K562 (cell line): Measurements from ENCODE around the gene CCDC88C. TPM values are rescaled to one million over a fixed set of nuclear protein-coding genes. Genes with fewer than 3 reads are reported as not detected.

Experiments
- ATAC-seq: fragments of 200-7000 bp; cut with Tn5 transposase; 3 replicates; pipeline ENCODE4 v1.9.1; 2020; ENCODE audit warnings: moderate library complexity
- BruUV-seq: library from RNA; stranded (reverse); fragments of 400-500 nt; replicated peaks from 2 replicates; lab custom pipeline; 2021; lab: Mats Ljungman, UMichigan
- CTCF ChIA-PET: fragments of 300-600 bp; formaldehyde crosslinking; extraction: SDS; loops from one replicate; lab custom pipeline; 2021; ENCODE audit warnings: low intra/inter-chr PET ratio; lab: Yijun Ruan, JAX
- POLR2A ChIA-PET: fragments of 300-600, 350-650 bp; sonication (Branson Sonifier 250); formaldehyde crosslinking; extraction: SDS; loops from one replicate; lab custom pipeline; 2021; ENCODE audit warnings: antibody characterized with exemption, inconsistent platforms; lab: Yijun Ruan, JAX
- DNase-seq, 4 experiments: peaks; one replicate each; pipeline versions ENCODE4 v3.0.0 to v3.0.0-alpha.2; 2011 to 2018; ENCODE audit warnings: low spot score in 3 of 4, mixed read lengths in 3 of 4; ENCODE audit errors: extremely low read depth in 1 of 4
- FAIRE-seq: peaks from 2 replicates; lab custom pipeline; 2011; peaks lifted over from hg19 to GRCh38; lab: Jason Lieb, UNC
- H2AFZ ChIP-seq: 2 replicates; pipeline ENCODE4 v1.6.0; 2011; ENCODE audit warnings: low read depth, low read length, control low read depth, inconsistent platforms
- H3K27ac ChIP-seq: fragments of 200-600 bp; 3 replicates; pipeline ENCODE4 v1.8.0; 2011; ENCODE audit warnings: low read depth, mild to moderate bottlenecking, control low read depth, inconsistent platforms, low read length, moderate library complexity, mixed read lengths; ENCODE audit errors: extremely low read depth
- H3K27me3 ChIP-seq, 2 experiments: fragments of 300-600 bp in 1 of 2; 2 replicates in 1 of 2; 3 replicates in 1 of 2; pipeline versions ENCODE4 v1.6.0 to v1.8.0; 2011; ENCODE audit warnings: inconsistent platforms in 2 of 2, low read length in 2 of 2, mild to moderate bottlenecking in 1 of 2, mixed read lengths in 1 of 2, moderate library complexity in 1 of 2; ENCODE audit not compliant: control insufficient read depth in 2 of 2, insufficient read depth in 2 of 2
- H3K36me3 ChIP-seq: fragments of 300-600 bp; 3 replicates; pipeline ENCODE4 v1.8.0; 2011; ENCODE audit warnings: mild to moderate bottlenecking, low read length, inconsistent platforms; ENCODE audit not compliant: control insufficient read depth, insufficient read depth
- H3K4me1 ChIP-seq, 2 experiments: fragments of 200-600 bp in 1 of 2; replicated peaks in 1 of 2; 2 replicates in 1 of 2; 3 replicates in 1 of 2; pipeline versions ENCODE4 v1.5.1 to v1.8.0; 2011; ENCODE audit warnings: inconsistent platforms in 2 of 2, low read length in 2 of 2, mild to moderate bottlenecking in 1 of 2, mixed read lengths in 1 of 2, moderate library complexity in 1 of 2; ENCODE audit not compliant: control insufficient read depth in 2 of 2, insufficient read depth in 2 of 2
- H3K4me2 ChIP-seq: 2 replicates; pipeline ENCODE4 v1.6.1; 2011; ENCODE audit warnings: low read length, control low read depth, inconsistent platforms, mixed read lengths; ENCODE audit not compliant: insufficient read depth
- H3K4me3 ChIP-seq: fragments of 200-600 bp; sonication (generic), shearing (Covaris generic); 2 replicates; pipeline ENCODE4 v1.5.1; 2016; ENCODE audit warnings: control low read depth, inconsistent platforms
- H3K79me2 ChIP-seq: fragments of 200-600 bp; 3 replicates; pipeline ENCODE4 v1.8.0; 2011; ENCODE audit warnings: low read length, inconsistent platforms; ENCODE audit not compliant: control insufficient read depth, insufficient read depth
- H3K9ac ChIP-seq, 2 experiments: 2 replicates each; pipeline versions ENCODE4 v1.6.0 to v1.6.1; 2011; ENCODE audit warnings: low read depth in 2 of 2, low read length in 2 of 2, control low read depth in 1 of 2, inconsistent platforms in 1 of 2, mild to moderate bottlenecking in 1 of 2, mixed read lengths in 1 of 2; ENCODE audit not compliant: insufficient read depth in 1 of 2
- H3K9me1 ChIP-seq: one replicate; pipeline ENCODE4 v1.6.0; 2011; ENCODE audit warnings: inconsistent platforms, mild to moderate bottlenecking, low read length, moderate library complexity; ENCODE audit not compliant: control insufficient read depth, insufficient read depth
- H3K9me3 ChIP-seq: replicated peaks from 2 replicates; pipeline ENCODE4 v1.5.1; 2011; ENCODE audit warnings: low read depth, low read length, inconsistent platforms; ENCODE audit not compliant: control insufficient read depth, insufficient read depth
- H4K20me1 ChIP-seq: replicated peaks from 2 replicates; pipeline ENCODE4 v1.6.1; 2011; ENCODE audit warnings: low read length, inconsistent platforms, mixed read lengths; ENCODE audit not compliant: control insufficient read depth, insufficient read depth
- NFYB ChIP-seq: IDR thresholded peaks from 2 replicates; pipeline ENCODE4 v1.6.1; 2011; ENCODE audit warnings: mild to moderate bottlenecking, moderate library complexity; ENCODE audit not compliant: insufficient read length; ENCODE audit errors: extremely low read depth
- ZNF12 ChIP-seq: sonication (generic); formaldehyde crosslinking; IDR thresholded peaks from 2 replicates; pipeline ENCODE4 v1.4.0; 2020; ENCODE audit warnings: mild to moderate bottlenecking, missing genetic modification reagents
- WGBS: fragments of 100-300 bp; shearing (Covaris generic); methylation state at CpG from one replicate; pipeline ENCODE4 v1.1.6; 2016; ENCODE audit warnings: low coverage, mixed read lengths; ENCODE audit not compliant: insufficient coverage; ENCODE audit errors: missing lambda C conversion rate; 5-methylcytosine and 5-hydroxymethylcytosine counted together
- in situ Hi-C: fragments of 300-500 bp; cut with MboI; formaldehyde crosslinking; loops from 4 replicates; pipeline ENCODE4 v1.15.0; 2018; ENCODE audit warnings: inconsistent platforms, mixed read lengths
- intact Hi-C: fragments of 100-400 bp; cut with micrococcal nuclease; formaldehyde crosslinking; loops from 2 replicates; pipeline ENCODE4 v1.14.2; 2022
- polyA plus RNA-seq, 8 experiments: library from polyadenylated mRNA; depleted of rRNA in 4 of 8; stranded (reverse) in 5 of 8; unstranded in 3 of 8; fragments of >200 nt; fragmentation: Nextera tagmentation in 2 of 8; fragmentation: Illumina TruSeq in 1 of 8; extraction: Ambion mirVana in 2 of 8; extraction: Trizol in 1 of 8; gene quantifications; 2 replicates each; pipeline versions ENCODE4 v1.2.1 to v1.2.3, GENCODE V29; 2011 to 2014; ENCODE audit warnings: inconsistent platforms in 1 of 8, missing spikeins in 1 of 8
- total RNA-seq, 7 experiments: library from RNA; depleted of rRNA in 6 of 7; stranded (reverse); fragments of >200 nt in 6 of 7; fragmentation: Illumina TruSeq in 2 of 7; extraction: Trizol in 2 of 7; gene quantifications; 2 replicates each; pipeline versions ENCODE4 v1.2.1 to v1.2.3, GENCODE V29; 2011 to 2021; ENCODE audit warnings: low replicate concordance in 1 of 7

The CCDC88C gene
- total and polyA plus RNA-seq, 9 of the 15 experiments (the other 6 are each of a cell fraction or from before 2014, with no cell fraction given): 0.62 to 22.5 (median 10.7) TPM

DNA sequence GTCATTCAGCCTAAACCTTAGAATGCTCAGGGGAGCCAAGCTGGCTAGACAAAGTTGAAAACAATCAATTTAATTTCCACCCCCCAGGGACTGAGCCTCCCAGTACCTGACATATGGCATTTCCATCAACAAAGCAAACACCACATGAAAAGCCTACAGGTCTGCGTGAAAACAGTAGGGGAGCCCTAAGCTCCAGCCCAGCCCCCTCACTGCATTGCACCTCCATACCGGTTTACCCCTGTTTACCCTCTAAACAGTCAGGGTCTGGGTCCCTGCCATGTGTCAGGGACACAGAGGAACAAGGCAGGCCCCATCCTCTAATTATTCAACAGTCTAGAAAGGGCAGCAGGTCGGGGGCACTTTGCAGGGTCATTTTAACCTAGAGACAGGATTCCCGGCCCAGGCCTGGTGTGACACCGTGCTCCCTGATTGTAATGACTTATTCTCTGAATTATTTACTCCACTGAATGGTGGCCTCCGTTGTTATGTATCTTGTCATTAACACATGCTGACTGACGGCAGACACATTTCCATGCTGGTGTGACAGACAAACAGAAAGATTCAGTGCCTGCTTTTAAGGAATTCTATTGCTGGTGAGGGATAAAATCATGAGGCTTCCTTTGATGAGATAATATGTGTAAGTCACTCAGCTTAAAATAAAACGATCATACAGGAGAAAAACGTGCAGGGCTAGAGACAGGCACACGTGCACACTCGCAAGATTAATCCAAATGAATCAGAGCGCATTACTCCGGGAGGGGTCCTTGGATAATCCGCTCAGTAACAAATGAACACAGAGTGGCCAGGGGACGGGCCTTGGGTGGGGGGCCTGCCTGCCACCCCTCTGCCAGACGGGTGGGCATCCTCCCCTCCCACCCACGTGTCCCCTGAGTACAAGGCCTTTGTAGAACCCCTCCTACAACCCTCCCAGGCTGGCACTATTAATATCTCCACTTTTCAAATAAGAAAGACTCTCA lies 23.2 kb downstream of the CCDC88C start:
- CTCF ChIA-PET: no interaction called here
- H3K36me3 ChIP-seq: no peaks in the 10 kb centered on the region; the same call in 2 of the 3 replicates
- H3K9me3 ChIP-seq: no peaks in the 10 kb centered on the region
- ATAC-seq: no peak
- no peaks in the 10 kb centered on the region for H4K20me1 ChIP-seq
- TF ChIP-seq NFYB: no peak
- TF ChIP-seq ZNF12: peak; percentile 83
- TF ChIP-seq, all 486 proteins: peak for 1
- peaks cover 5 to 21% of the 10 kb centered on the region in 2 experiments; a peak in 3 of 5 replicates for H3K4me1 ChIP-seq
- no peak for DNase-seq
- no peak overlapping the region for H3K4me3 ChIP-seq
- H3K9ac ChIP-seq: no peak overlapping the region
- 67% methylated on average over 12 of the region's 17 CpGs for WGBS
- FAIRE-seq: no peak
- peaks cover 52% of the 10 kb centered on the region for H3K79me2 ChIP-seq
- H3K9me1 ChIP-seq: no peaks in the 10 kb centered on the region
- H2AFZ ChIP-seq: no peak overlapping the region
- H3K27me3 ChIP-seq: no peaks in the 10 kb centered on the region
- in situ Hi-C loops: no loop called here
- H3K4me2 ChIP-seq: no peak overlapping the region
- POLR2A ChIA-PET: interaction anchor here (0.6 kb wide), 1 partner anchor 789 kb away, joined by 4 read pairs; no protein-coding TSS in a partner anchor
- intact Hi-C loops: no loop called here
- BruUV-seq: no TSS peak
- no peak overlapping the region for H3K27ac ChIP-seq
